WTC11 (cell line): ENCODE results near the gene ATXN7. TPM values are rescaled to one million over a fixed set of nuclear protein-coding genes. Genes with fewer than 3 reads are reported as not detected.

Source experiments
- ATAC-seq: fragments of 200-7000 bp; cut with Tn5 transposase; 2 replicates; pipeline ENCODE4 v1.10.0; 2021; ENCODE audit warnings: mild to moderate bottlenecking, moderate library complexity
- CTCF ChIA-PET: fragments of 300-600 bp; sonication (Branson Sonifier 250); formaldehyde crosslinking; loops from one replicate; lab custom pipeline; 2021; ENCODE audit warnings: antibody characterized with exemption; lab: Charles Lee
- POLR2A ChIA-PET: fragments of 350-600 bp; sonication (Branson Sonifier 250); formaldehyde crosslinking; loops from one replicate; lab custom pipeline; 2021; ENCODE audit warnings: antibody characterized with exemption; lab: Charles Lee
- DNase-seq: peaks from one replicate; pipeline ENCODE4 v3.0.0; 2021; ENCODE audit warnings: low spot score
- H3K27ac Mint-ChIP-seq: 2 replicates; pipeline ENCODE4 v1.8.0; 2021; ENCODE audit warnings: mixed read lengths
- H3K27me3 Mint-ChIP-seq: 2 replicates; pipeline ENCODE4 v1.8.0; 2021; ENCODE audit warnings: low read depth, mild to moderate bottlenecking, moderate library complexity, mixed read lengths
- H3K36me3 Mint-ChIP-seq: 2 replicates; pipeline ENCODE4 v1.8.0; 2021; ENCODE audit warnings: mixed read lengths
- H3K4me1 Mint-ChIP-seq: 2 replicates; pipeline ENCODE4 v1.8.0; 2022; ENCODE audit warnings: mixed read lengths
- H3K4me3 Mint-ChIP-seq: 2 replicates; pipeline ENCODE4 v1.8.0; 2021; ENCODE audit warnings: mild to moderate bottlenecking, moderate library complexity, mixed read lengths
- H3K9me3 Mint-ChIP-seq: 2 replicates; pipeline ENCODE4 v1.8.0; 2021; ENCODE audit warnings: mixed read lengths
- ATF2 ChIP-seq: sonication (generic); formaldehyde crosslinking; IDR thresholded peaks from 2 replicates; pipeline ENCODE4 v1.8.1; 2022; ENCODE audit warnings: low read depth, missing genetic modification reagents, borderline replicate concordance
- ATF6 ChIP-seq: sonication (generic); formaldehyde crosslinking; IDR thresholded peaks from 2 replicates; pipeline ENCODE4 v1.8.1; 2023; ENCODE audit warnings: mild to moderate bottlenecking, missing genetic modification reagents
- CTCF ChIP-seq: fragments of 200-600 bp; IDR thresholded peaks from 2 replicates; pipeline ENCODE4 v1.8.0; 2022; ENCODE audit warnings: antibody characterized with exemption
- ELF4 ChIP-seq: sonication (generic); formaldehyde crosslinking; IDR thresholded peaks from 2 replicates; pipeline ENCODE4 v1.8.1; 2022; ENCODE audit warnings: low read depth, mild to moderate bottlenecking, moderate library complexity, missing genetic modification reagents
- FOXK1 ChIP-seq: sonication (generic); formaldehyde crosslinking; IDR thresholded peaks from 2 replicates; pipeline ENCODE4 v1.8.0; 2022; ENCODE audit warnings: mild to moderate bottlenecking, moderate library complexity, missing genetic modification reagents
- GABPB1 ChIP-seq: sonication (generic); formaldehyde crosslinking; IDR thresholded peaks from 2 replicates; pipeline ENCODE4 v1.8.1; 2023; ENCODE audit warnings: mild to moderate bottlenecking, missing genetic modification reagents
- IRF2 ChIP-seq: sonication (generic); formaldehyde crosslinking; IDR thresholded peaks from 2 replicates; pipeline ENCODE4 v1.8.0; 2022; ENCODE audit warnings: low read depth, missing genetic modification reagents, borderline replicate concordance
- JAZF1 ChIP-seq: fragments of 250-450 bp; sonication (Bioruptor Pico); IDR thresholded peaks from 2 replicates; pipeline ENCODE4 v1.9.0; 2021; ENCODE audit warnings: moderate library complexity, mild to moderate bottlenecking, inconsistent platforms
- KAT7 ChIP-seq: sonication (generic); formaldehyde crosslinking; IDR thresholded peaks from 2 replicates; pipeline ENCODE4 v1.8.1; 2023; ENCODE audit warnings: missing genetic modification reagents, mild to moderate bottlenecking, borderline replicate concordance
- NR2C2 ChIP-seq: sonication (generic); formaldehyde crosslinking; IDR thresholded peaks from 2 replicates; pipeline ENCODE4 v1.8.0; 2022; ENCODE audit warnings: mild to moderate bottlenecking, missing genetic modification reagents
- RELA ChIP-seq: sonication (generic); formaldehyde crosslinking; IDR thresholded peaks from 2 replicates; pipeline ENCODE4 v1.8.1; 2022; ENCODE audit warnings: missing genetic modification reagents, mild to moderate bottlenecking, borderline replicate concordance
- SMAD3 ChIP-seq: sonication (generic); formaldehyde crosslinking; IDR thresholded peaks from 2 replicates; pipeline ENCODE4 v1.8.0; 2022; ENCODE audit warnings: missing genetic modification reagents, mild to moderate bottlenecking, borderline replicate concordance
- TP53 ChIP-seq: sonication (generic); formaldehyde crosslinking; IDR thresholded peaks from 2 replicates; pipeline ENCODE4 v1.8.1; 2023; ENCODE audit warnings: mild to moderate bottlenecking, missing genetic modification reagents
- ZNF138 ChIP-seq: sonication (generic); formaldehyde crosslinking; conservative IDR thresholded peaks from 2 replicates; pipeline ENCODE4 v1.8.1; 2022; ENCODE audit warnings: mild to moderate bottlenecking, moderate library complexity, missing genetic modification reagents
- ZNF232 ChIP-seq: sonication (generic); formaldehyde crosslinking; IDR thresholded peaks from 2 replicates; pipeline ENCODE4 v1.8.0; 2022; ENCODE audit warnings: mild to moderate bottlenecking, missing genetic modification reagents
- ZNF532 ChIP-seq: fragments of 250-450 bp; sonication (Bioruptor Pico); IDR thresholded peaks from 2 replicates; pipeline ENCODE4 v1.9.0; 2021; ENCODE audit warnings: mild to moderate bottlenecking, borderline replicate concordance
- total RNA-seq: library from RNA; stranded (reverse); gene quantifications from 3 replicates; pipeline ENCODE4 v1.2.3, GENCODE V29; 2021
- TF ChIP-seq, protein P1 (sequence below): fragments of 250-450 bp; sonication (Bioruptor Pico); IDR thresholded peaks from 2 replicates; pipeline ENCODE4 v2.1.2; 2022; ENCODE audit warnings: mild to moderate bottlenecking, moderate library complexity
- TF ChIP-seq, protein P2 (sequence below): sonication (generic); formaldehyde crosslinking; IDR thresholded peaks from 2 replicates; pipeline ENCODE4 v1.8.1; 2023; ENCODE audit warnings: mild to moderate bottlenecking, missing genetic modification reagents, moderate library complexity
- TF ChIP-seq, protein P3 (sequence below): fragments of 250-450 bp; sonication (Bioruptor Pico); conservative IDR thresholded peaks from 2 replicates; pipeline ENCODE4 v1.9.0; 2021; ENCODE audit warnings: mild to moderate bottlenecking

The ATXN7 gene
- total RNA-seq, 1 experiment from 2014 or later, result 11.7 TPM

DNA sequence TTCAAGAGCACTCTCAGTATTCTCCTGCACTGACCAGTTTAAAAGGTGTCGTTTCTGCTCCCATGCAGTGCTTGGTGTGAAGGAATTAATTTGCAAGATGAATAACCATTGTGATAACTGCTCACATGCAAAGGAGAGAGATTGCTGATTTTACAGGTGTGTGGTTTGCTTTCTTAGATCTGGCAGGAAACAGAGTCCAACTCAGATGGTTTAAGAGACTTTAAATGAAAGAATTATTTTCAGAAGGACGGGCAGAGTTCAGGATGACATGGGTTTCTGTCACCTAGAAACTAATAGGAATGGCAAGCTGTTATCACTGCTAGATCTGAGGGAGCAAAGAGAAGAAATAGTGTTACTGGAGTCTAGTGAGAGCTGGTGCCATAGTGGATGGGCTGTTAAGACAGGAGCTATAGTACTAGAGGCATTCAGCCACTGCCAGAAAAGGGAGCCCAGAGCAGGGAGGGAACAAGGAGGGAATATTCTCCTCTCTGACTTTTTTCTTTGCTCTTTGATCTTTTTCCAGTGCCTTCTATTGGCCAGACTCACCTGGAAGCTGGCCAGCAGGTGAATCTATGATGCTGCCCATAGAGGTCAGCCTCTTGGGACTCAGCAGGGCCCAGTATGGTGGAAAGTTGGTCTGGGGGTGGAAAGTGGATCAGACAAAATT is 14.9 kb downstream of the ATXN7 start (continued):
- TF ChIP-seq ATF6 (no peak), SMAD3 (CRISPR knock-in tag) (no peak), CTCF (no peak), FOXK1 (CRISPR knock-in tag) (no peak), IRF2 (CRISPR knock-in tag) (no peak)

- DNase-seq (no peak), ATAC-seq (no peak)
- H3K4me1 Mint-ChIP-seq, result peaks cover 16% of the 10 kb centered on the region
- ChIA-PET CTCF (no interaction called here), POLR2A (no interaction called here)
- peak overlapping the region; percentile 0; the same call in 1 of the 2 replicates for H3K27ac Mint-ChIP-seq
- H3K9me3 Mint-ChIP-seq, result no peaks in the 10 kb centered on the region
- H3K36me3 Mint-ChIP-seq, result no peaks in the 10 kb centered on the region
- H3K4me3 Mint-ChIP-seq, result no peak overlapping the region
- TF ChIP-seq, protein P1, sequence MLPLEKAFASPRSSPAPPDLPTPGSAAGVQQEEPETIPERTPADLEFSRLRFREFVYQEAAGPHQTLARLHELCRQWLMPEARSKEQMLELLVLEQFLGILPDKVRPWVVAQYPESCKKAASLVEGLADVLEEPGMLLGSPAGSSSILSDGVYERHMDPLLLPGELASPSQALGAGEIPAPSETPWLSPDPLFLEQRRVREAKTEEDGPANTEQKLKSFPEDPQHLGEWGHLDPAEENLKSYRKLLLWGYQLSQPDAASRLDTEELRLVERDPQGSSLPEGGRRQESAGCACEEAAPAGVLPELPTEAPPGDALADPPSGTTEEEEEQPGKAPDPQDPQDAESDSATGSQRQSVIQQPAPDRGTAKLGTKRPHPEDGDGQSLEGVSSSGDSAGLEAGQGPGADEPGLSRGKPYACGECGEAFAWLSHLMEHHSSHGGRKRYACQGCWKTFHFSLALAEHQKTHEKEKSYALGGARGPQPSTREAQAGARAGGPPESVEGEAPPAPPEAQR (CRISPR knock-in tag), result no peak
- TF ChIP-seq CTCF (no peak), ZNF532 (CRISPR knock-in tag) (no peak), ZNF138 (CRISPR knock-in tag) (no peak), NR2C2 (CRISPR knock-in tag) (no peak), KAT7 (CRISPR knock-in tag) (no peak), GABPB1 (CRISPR knock-in tag) (no peak), ZNF232 (no peak), ATF2 (no peak), TP53 (CRISPR knock-in tag) (no peak), JAZF1 (no peak), ELF4 (CRISPR knock-in tag) (no peak), RELA (CRISPR knock-in tag) (no peak)
- TF ChIP-seq, protein P2, sequence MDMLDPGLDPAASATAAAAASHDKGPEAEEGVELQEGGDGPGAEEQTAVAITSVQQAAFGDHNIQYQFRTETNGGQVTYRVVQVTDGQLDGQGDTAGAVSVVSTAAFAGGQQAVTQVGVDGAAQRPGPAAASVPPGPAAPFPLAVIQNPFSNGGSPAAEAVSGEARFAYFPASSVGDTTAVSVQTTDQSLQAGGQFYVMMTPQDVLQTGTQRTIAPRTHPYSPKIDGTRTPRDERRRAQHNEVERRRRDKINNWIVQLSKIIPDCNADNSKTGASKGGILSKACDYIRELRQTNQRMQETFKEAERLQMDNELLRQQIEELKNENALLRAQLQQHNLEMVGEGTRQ (CRISPR knock-in tag), result no peak
- TF ChIP-seq, protein P3, sequence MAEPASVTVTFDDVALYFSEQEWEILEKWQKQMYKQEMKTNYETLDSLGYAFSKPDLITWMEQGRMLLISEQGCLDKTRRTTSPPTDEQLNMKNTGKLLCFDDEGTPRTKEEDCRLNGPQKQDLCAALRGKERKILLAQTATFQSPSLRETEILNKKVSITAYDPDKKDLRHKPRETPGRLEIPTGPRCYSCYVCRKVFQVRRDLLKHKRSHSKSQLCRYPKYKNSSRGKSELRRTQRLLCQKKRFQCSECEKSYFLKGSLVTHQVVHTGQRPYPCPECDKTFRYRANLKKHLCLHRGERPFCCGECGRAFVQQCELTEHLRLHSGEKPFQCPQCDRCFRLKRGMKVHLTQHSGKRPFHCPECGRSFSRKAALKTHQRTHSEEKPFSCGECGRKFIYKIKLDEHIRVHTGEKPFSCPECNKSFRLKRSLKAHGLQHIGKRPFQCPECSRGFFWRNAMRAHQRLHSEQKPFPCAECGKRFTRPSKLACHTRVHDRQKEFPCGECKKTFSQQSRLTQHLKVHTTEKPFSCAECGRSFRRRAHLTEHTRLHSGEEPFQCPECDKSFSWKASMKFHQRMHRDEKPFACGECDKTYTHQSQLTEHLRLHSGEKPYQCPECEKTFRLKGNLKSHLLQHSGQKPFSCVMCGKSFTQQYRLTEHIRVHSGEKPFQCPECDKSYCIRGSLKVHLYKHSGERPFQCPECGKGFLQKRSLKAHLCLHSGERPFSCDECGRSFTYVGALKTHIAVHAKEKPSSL (CRISPR knock-in tag), result no peak
- no peaks in the 10 kb centered on the region for H3K27me3 Mint-ChIP-seq
These were observed 17.0 kb downstream of the ATXN7 start for GRCh38 chr3:63880653-63881052.
